ENCODE data around the gene COL12A1. TPM values are rescaled to one million over a fixed set of nuclear protein-coding genes. Genes with fewer than 3 reads are reported as not detected.

The COL12A1 gene
- total RNA-seq, 2 experiments from 2014 or later: not detected

DNA sequence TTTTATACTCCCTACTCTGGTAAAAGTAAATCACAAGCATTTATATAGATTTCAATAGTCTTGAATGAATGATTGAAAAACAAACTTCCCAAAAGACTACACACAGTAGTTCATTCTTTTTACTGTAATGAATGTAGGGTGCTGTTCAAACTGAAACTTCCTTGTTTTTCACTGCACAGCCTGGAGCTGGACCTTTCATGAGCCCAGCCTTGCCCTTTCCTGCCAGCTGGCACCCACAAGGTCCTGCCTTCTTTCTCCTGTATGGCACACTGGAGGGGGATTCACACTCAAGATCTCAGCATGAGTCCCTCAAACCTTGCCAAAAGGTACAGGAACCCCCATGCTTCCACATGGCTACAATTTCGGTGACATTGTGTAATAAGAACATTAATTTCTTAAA, 50.9 kb downstream of the COL12A1 start:
- H3K9me3 ChIP-seq (ENCODE audit: low read length): no peaks in the 10 kb centered on the region
- H4K20me1 ChIP-seq (ENCODE audit: insufficient read depth, low read length): no peaks in the 10 kb centered on the region
- intact Hi-C loops (cut with micrococcal nuclease; ENCODE audit: unreplicated experiment): no loop called here
- no peak overlapping the region for H3K4me3 ChIP-seq (ENCODE audit: low read depth, low read length, poor library complexity, severe bottlenecking)
- no TSS peak for BruUV-seq (replicated peaks)
- no peak overlapping the region for H3K4me2 ChIP-seq (ENCODE audit: low read length)
- DNase-seq (ENCODE audit: low spot score): no peak
- H3K36me3 ChIP-seq (ENCODE audit: insufficient read depth, low read length): no peaks in the 10 kb centered on the region
- no peak for TF ChIP-seq CTCF (conservative IDR thresholded peaks at IDR 0.05; ENCODE audit: low read length)
- no peak for TF ChIP-seq EZH2phosphoT487 (IDR thresholded peaks at IDR 0.05; ENCODE audit: borderline replicate concordance, low read depth, low read length)
- H3K4me1 ChIP-seq (ENCODE audit: insufficient read depth, low read length, poor library complexity, severe bottlenecking): no peaks in the 10 kb centered on the region
- POLR2A ChIA-PET: no interaction called here
- H3K9me2 ChIP-seq (ENCODE audit: insufficient read depth, low read length): no peaks in the 10 kb centered on the region
- H3K27ac ChIP-seq (ENCODE audit: low read depth, low read length, poor library complexity, severe bottlenecking): no peak overlapping the region
- CTCF ChIA-PET (ENCODE audit: unreplicated experiment): no interaction called here
- H2AFZ ChIP-seq (ENCODE audit: low read length): no peak overlapping the region
- H3K79me2 ChIP-seq (ENCODE audit: insufficient read depth, low read depth, low read length): no peaks in the 10 kb centered on the region

DNA sequence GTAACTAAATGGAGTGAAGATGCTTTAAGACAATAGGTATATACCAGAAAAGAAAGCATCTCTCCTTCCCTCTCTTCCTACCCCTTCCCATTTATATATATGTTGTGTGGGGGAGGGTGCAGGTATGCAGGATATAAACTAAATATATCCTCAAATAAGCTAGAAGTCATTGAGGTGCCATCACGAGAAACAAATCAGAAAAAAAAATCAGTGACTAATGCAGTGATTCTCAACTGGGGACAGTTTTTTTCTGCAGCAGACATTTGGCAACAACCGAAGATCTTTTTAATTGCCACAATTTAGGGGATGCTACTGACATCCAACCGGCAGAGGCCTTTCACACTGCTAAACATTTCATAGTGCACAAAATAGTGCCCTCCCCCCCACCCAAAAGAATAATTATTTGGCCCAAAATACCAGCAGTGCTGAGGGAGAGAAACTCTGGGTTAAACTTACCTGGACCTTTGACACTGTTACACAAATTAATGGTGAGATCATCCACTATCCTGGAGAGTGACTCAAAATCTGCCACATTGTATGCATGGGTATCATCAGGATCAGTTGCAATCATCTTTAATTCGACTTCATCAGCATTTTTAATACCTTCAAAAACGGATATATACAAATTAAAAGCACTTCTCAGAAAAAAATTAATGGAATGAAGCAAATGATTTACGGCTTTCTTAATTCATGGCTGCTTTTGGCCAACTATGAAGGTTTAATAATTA, 55.0 kb downstream of the COL12A1 start:
- CTCF ChIA-PET (ENCODE audit: unreplicated experiment): no interaction called here
- Histone ChIP-seq H3K79me2 (ENCODE audit: insufficient read depth, low read depth, low read length) (no peaks in the 10 kb centered on the region), H2AFZ (ENCODE audit: low read length) (no peak overlapping the region), H3K4me2 (ENCODE audit: low read length) (no peak overlapping the region), H3K27ac (ENCODE audit: low read depth, low read length, poor library complexity, severe bottlenecking) (no peak overlapping the region), H3K36me3 (ENCODE audit: insufficient read depth, low read length) (no peaks in the 10 kb centered on the region), H3K9me3 (ENCODE audit: low read length) (no peaks in the 10 kb centered on the region), H3K4me1 (ENCODE audit: insufficient read depth, low read length, poor library complexity, severe bottlenecking) (no peaks in the 10 kb centered on the region), H3K4me3 (ENCODE audit: low read depth, low read length, poor library complexity, severe bottlenecking) (no peak overlapping the region), H4K20me1 (ENCODE audit: insufficient read depth, low read length) (no peaks in the 10 kb centered on the region), H3K9me2 (ENCODE audit: insufficient read depth, low read length) (no peaks in the 10 kb centered on the region)
- TF ChIP-seq CTCF (conservative IDR thresholded peaks at IDR 0.05; ENCODE audit: low read length): no peak
- no peak for TF ChIP-seq EZH2phosphoT487 (IDR thresholded peaks at IDR 0.05; ENCODE audit: borderline replicate concordance, low read depth, low read length)
- DNase-seq (ENCODE audit: low spot score): no peak
- no TSS peak for BruUV-seq (replicated peaks)
- POLR2A ChIA-PET: interaction anchor here (0.6 to 1.1 kb wide), 3 partner anchors 12 to 80 kb away, joined by 3 read pairs; no protein-coding TSS in a partner anchor
- intact Hi-C loops (cut with micrococcal nuclease; ENCODE audit: unreplicated experiment): no loop called here

DNA sequence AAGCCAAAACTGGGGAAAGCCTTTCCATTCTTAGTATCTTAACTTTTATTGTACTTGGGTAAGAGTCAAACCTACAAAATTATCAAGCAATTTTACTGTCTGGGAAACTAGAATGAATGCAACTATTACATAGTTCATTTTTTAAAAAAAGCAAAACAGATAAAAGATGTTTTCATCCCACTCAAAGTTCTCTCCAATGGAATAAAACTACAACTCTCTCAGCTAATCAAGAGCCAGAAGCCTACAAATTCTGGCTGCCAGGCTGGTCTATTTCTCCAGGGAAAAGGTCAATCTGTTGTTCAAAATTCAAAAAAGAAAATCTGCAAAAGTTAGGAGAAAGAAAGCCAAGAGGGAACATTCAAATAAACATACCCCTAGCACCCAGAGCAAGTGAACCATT, 56.2 kb downstream of the COL12A1 start:
- ChIA-PET CTCF (ENCODE audit: unreplicated experiment) (no interaction called here), POLR2A (interaction anchor here (0.7 kb wide), 1 partner anchor 1382 kb away, joined by 3 read pairs; no protein-coding TSS in a partner anchor)
- intact Hi-C loops (cut with micrococcal nuclease; ENCODE audit: unreplicated experiment): no loop called here
- no peak for DNase-seq (ENCODE audit: low spot score)
- Histone ChIP-seq H3K4me2 (ENCODE audit: low read length) (no peak overlapping the region), H3K9me2 (ENCODE audit: insufficient read depth, low read length) (no peaks in the 10 kb centered on the region), H3K79me2 (ENCODE audit: insufficient read depth, low read depth, low read length) (no peaks in the 10 kb centered on the region), H4K20me1 (ENCODE audit: insufficient read depth, low read length) (no peaks in the 10 kb centered on the region), H3K9me3 (ENCODE audit: low read length) (no peaks in the 10 kb centered on the region), H3K4me3 (ENCODE audit: low read depth, low read length, poor library complexity, severe bottlenecking) (no peak overlapping the region), H3K36me3 (ENCODE audit: insufficient read depth, low read length) (no peaks in the 10 kb centered on the region), H3K4me1 (ENCODE audit: insufficient read depth, low read length, poor library complexity, severe bottlenecking) (no peaks in the 10 kb centered on the region), H2AFZ (ENCODE audit: low read length) (no peak overlapping the region), H3K27ac (ENCODE audit: low read depth, low read length, poor library complexity, severe bottlenecking) (no peak overlapping the region)
- no TSS peak for BruUV-seq (replicated peaks)
- TF ChIP-seq EZH2phosphoT487 (IDR thresholded peaks at IDR 0.05; ENCODE audit: borderline replicate concordance, low read depth, low read length) (no peak), CTCF (conservative IDR thresholded peaks at IDR 0.05; ENCODE audit: low read length) (no peak)
